HCT116 (cell line): ENCODE measurements around the gene TRPC4.

Experiments
- ATF3 ChIP-seq: IDR thresholded peaks from 2 replicates; pipeline ENCODE4 v1.6.1; 2012
- ELF1 ChIP-seq: IDR thresholded peaks from 2 replicates; pipeline ENCODE4 v1.6.1; 2012; ENCODE audit warnings: low read depth, borderline replicate concordance
- YY1 ChIP-seq: IDR thresholded peaks from 2 replicates; pipeline ENCODE4 v1.6.1; 2011; ENCODE audit warnings: low read length, low read depth, moderate library complexity, mild to moderate bottlenecking; ENCODE audit not compliant: insufficient replicate concordance; ENCODE audit errors: extremely low read depth
- TF ChIP-seq, protein P1 (sequence below): IDR thresholded peaks from 2 replicates; pipeline ENCODE4 v1.6.1; 2012
- TF ChIP-seq, protein P2 (sequence below): IDR thresholded peaks from 2 replicates; pipeline ENCODE4 v1.6.1; 2012; ENCODE audit warnings: low read depth

GRCh38 chr13:37636701-37637100, 232.9 kb downstream of the TRPC4 start:
- TF ChIP-seq YY1 (no peak), ELF1 (no peak), ATF3 (no peak)
- TF ChIP-seq, protein P1, sequence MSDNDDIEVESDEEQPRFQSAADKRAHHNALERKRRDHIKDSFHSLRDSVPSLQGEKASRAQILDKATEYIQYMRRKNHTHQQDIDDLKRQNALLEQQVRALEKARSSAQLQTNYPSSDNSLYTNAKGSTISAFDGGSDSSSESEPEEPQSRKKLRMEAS: no peak
- TF ChIP-seq, protein P2, sequence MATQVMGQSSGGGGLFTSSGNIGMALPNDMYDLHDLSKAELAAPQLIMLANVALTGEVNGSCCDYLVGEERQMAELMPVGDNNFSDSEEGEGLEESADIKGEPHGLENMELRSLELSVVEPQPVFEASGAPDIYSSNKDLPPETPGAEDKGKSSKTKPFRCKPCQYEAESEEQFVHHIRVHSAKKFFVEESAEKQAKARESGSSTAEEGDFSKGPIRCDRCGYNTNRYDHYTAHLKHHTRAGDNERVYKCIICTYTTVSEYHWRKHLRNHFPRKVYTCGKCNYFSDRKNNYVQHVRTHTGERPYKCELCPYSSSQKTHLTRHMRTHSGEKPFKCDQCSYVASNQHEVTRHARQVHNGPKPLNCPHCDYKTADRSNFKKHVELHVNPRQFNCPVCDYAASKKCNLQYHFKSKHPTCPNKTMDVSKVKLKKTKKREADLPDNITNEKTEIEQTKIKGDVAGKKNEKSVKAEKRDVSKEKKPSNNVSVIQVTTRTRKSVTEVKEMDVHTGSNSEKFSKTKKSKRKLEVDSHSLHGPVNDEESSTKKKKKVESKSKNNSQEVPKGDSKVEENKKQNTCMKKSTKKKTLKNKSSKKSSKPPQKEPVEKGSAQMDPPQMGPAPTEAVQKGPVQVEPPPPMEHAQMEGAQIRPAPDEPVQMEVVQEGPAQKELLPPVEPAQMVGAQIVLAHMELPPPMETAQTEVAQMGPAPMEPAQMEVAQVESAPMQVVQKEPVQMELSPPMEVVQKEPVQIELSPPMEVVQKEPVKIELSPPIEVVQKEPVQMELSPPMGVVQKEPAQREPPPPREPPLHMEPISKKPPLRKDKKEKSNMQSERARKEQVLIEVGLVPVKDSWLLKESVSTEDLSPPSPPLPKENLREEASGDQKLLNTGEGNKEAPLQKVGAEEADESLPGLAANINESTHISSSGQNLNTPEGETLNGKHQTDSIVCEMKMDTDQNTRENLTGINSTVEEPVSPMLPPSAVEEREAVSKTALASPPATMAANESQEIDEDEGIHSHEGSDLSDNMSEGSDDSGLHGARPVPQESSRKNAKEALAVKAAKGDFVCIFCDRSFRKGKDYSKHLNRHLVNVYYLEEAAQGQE: no peak
